Activated gamma-delta T cell treated with anti-CD3 and anti-CD28 coated beads, Interleukin-2, amount 50 U/mL, for 16 hours (primary cell): Measurements from ENCODE around the gene SARDH.

Experiments
- DNase-seq: peaks from one replicate; pipeline ENCODE4 v3.0.0-alpha.2; 2020; ENCODE audit warnings: low read depth

Gene SARDH

GRCh38 chr9:133713960-133714495, 24.1 kb downstream of the SARDH start:
- DNase-seq, result no peak

- no peak for DNase-seq
Observed at GRCh38 chr9:133713150-133713959, 24.8 kb downstream of the SARDH start.

- no peak for DNase-seq
Observed at GRCh38 chr9:133712221-133713100, 25.7 kb downstream of the SARDH start.

- DNase-seq, result no peak
Observed at GRCh38 chr9:133711428-133712220, 26.5 kb downstream of the SARDH start.

GRCh38 chr9:133710661-133711427, 27.3 kb downstream of the SARDH start:
- no peak for DNase-seq

- no peak for DNase-seq
Observed at GRCh38 chr9:133709691-133710571, 28.2 kb downstream of the SARDH start.

- DNase-seq, result no peak
Observed at GRCh38 chr9:133709015-133709611, 29.0 kb downstream of the SARDH start.

- DNase-seq, result no peak
Observed at GRCh38 chr9:133708246-133709014, 29.7 kb downstream of the SARDH start.

GRCh38 chr9:133707763-133708245, 30.3 kb downstream of the SARDH start:
- DNase-seq, result no peak

- no peak for DNase-seq
Observed at GRCh38 chr9:133707065-133707762, 30.9 kb downstream of the SARDH start.

- DNase-seq, result no peak
Observed at GRCh38 chr9:133706307-133707050, 31.7 kb downstream of the SARDH start.

- DNase-seq, result no peak
Observed at GRCh38 chr9:133705576-133705975, 32.6 kb downstream of the SARDH start.

GRCh38 chr9:133704711-133705181, 33.4 kb downstream of the SARDH start:
- DNase-seq, result no peak

GRCh38 chr9:133703591-133704399, 34.4 kb downstream of the SARDH start:
- no peak for DNase-seq

GRCh38 chr9:133702798-133703590, 35.2 kb downstream of the SARDH start:
- DNase-seq, result no peak
